HG02981 (cell line): ENCODE measurements around the gene PALLD.

Experiments used
- ATAC-seq: cut with Tn5 transposase; IDR thresholded peaks from one replicate; pipeline ENCODE4 v1.9.1; 2021; ENCODE audit warnings: mild to moderate bottlenecking, moderate library complexity; ENCODE audit not compliant: unreplicated experiment

PALLD gene

DNA sequence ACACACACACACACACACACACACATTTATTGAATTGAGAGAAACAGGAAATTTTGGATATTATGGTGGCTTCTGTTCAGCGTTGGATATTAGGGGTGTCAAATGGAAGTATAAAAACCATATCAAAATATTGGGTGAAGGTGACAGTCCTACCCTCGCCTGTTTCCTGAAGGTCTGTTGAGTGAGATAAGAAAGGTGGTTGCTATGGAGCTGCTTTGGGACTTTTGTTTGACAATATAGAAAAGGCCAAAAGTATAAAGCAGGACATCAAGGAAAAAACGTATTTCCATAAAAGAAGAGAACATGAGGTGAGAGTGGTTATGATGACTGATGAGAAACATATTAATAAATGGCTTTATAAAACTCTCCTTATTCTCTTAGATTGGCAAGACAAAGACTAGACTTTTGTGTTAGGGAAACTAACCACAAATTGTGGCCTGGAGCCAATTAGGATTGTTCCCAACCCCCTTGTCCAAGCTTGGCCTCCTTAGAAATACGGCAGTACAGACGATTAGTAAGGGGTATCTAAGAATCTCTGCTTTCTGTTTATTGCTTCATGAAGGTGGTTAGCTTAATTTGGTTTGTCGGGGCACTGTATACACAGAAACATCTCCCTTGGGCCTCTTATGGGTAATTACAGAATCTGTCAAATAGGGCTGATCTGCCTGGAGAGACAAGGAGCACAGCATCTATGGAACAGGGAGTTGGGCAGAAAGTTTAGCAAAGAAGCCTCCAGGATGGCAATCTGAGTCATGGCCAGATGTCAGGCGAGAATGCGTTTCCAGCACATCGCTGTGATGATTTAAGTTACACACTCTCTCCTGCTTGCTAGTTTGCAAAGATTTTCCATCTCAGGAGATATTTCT lies 315.2 kb downstream of the PALLD start:
- ATAC-seq, result no peak

- no peak for ATAC-seq
Measured at GRCh38 chr4:168812806-168813205, 316.0 kb downstream of the PALLD start.

- ATAC-seq, result no peak
Measured at GRCh38 chr4:168813890-168814289, 317.0 kb downstream of the PALLD start.

- ATAC-seq, result no peak
Measured at GRCh38 chr4:168815379-168816345, 318.8 kb downstream of the PALLD start.

- no peak for ATAC-seq
Measured at GRCh38 chr4:168817370-168817769, 320.5 kb downstream of the PALLD start.

GRCh38 chr4:168822481-168822880 lies 325.6 kb downstream of the PALLD start:
- ATAC-seq, result no peak

GRCh38 chr4:168825975-168826374 lies 329.1 kb downstream of the PALLD start:
- no peak for ATAC-seq

DNA sequence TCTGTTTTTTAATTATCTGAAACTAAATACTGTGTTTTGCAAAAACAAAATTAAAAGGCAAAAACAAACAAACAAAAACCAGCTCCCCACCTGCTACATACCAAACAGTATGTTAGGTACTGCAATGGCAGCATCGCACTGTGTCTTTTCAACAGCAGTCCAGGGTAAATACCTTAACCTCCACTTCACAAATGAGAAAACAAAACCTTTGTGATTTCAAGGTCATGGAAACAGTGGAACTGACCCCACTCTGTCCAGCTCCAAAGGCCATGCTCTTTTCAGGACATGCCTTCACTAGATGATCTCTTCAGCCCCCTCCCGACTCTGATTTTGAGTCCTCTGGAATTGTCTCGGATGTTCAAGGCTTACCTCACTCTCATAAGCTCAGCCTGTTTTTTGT lies 329.8 kb downstream of the PALLD start:
- ATAC-seq, result no peak

DNA sequence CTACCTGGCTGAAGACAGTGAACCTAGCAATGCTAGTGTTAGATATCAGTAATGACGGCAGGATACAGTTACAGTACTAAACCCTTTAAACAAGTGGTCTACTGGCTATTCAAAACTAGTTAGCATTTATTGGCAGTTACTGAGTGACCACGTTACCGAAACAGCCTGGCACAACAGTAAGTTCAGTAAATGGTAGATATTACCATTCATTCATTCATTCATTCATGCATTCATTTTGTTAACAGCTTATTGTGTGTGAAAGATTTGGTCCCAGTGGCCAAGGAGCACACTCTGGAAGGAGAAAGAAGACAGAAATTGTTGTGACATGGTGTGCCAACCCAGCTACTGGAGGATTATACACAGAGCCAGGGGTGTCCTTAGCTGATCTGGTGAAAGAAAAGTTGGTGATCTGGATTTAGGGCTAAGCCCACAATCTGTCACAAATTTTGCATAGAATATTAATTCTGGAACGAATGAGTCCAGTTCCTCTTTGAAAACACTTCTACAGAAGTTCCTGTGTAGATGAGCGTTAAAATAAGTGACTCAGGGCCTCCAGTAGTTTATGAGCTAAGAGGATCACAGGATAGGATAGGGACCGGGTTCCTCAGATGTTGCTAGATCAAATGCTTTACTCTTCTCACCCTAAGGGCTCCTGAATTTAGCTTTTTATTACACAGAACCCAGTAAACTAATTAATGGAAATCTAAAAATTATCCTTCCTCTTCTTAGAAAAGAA lies 334.1 kb downstream of the PALLD start:
- no peak for ATAC-seq

DNA sequence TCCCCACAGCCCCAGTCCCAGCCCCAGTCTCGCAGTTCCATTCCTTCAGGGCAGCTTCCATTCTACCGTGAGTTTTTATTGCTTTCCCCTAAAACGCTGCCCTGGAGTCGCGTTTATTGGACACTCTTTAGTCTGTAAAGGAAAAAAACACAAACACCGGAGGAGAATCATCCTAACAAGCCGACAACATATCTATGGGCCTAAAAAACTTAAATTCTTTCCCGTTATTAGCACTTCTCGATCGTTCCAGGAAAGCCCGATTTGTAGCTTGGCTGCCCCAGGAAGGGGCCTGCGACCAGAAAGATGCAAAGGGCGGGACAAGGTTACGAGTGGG lies 334.7 kb downstream of the PALLD start:
- peak; percentile 8 for ATAC-seq

DNA sequence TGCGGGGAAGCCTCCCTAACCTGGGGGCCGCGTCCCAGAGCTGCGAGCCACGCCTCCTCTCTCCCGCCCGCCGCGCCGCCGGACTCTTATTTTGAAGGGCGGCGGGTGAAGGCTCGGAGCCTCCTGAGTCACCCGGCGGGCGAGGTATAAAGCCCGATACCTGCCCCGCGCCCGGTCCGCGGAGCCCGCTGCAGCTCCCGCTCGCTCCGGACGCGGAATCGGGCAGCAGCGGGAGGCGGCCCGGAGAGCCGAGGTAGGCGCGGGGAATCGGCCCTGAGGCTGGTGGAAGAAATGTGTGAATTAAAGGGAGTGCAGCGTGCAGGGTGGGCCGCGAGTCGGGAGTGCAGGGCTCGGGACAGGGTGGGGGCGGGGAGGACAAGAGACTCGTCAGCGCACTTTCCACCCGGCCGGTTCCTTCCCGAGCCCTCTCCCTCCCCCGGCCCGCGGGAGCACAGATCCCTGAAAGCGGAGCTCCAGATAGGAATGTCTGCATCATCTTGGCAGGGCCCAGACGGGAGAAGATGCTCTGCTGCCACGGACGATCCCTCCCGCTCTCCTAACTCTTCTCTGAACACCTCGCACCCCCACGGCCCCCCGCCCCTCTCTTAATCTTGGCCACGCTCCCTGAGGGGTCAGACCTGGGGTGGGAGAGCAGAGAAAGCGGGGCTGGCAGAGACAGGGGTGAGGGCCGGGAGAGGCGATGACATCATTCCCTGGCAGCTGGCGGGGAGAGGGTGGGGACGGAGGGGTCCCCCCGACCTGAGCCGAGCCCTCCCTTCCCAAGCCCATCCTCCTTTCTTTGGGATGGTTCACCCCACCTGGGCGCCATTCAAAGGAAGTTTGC lies 335.3 kb downstream of the PALLD start:
- ATAC-seq, result peak; percentile 80

- ATAC-seq, result no peak
Measured at GRCh38 chr4:168832763-168833575, 336.1 kb downstream of the PALLD start.

- no peak for ATAC-seq
Measured at GRCh38 chr4:168833881-168834280, 337.0 kb downstream of the PALLD start.

DNA sequence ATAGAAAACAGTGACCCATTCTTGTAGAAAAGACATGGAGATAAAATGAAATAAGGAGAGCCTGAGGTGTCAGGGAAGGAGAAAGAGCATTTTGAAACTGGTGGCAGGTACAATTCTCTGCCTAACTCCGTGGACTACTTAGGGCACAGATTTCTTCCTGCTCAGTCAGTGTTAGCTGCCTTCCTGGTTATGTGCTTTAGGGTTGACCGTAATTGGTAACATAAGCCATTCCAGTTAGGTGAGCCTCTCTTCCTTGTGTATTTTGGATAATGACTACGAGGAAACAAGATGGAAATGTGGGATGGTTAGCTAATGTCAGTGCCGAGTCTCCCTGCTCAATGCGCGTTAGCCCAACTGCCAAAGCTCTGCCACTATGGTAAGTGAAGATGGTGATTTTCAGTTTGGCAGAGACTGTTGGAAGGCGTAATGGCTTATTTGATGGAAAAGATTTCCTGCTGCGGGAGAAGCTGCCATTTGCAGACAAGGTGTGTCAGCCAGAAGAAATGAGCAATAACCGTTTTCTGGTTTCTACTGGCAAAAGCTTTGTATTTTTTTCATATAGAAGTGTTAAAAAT lies 339.1 kb downstream of the PALLD start:
- ATAC-seq, result no peak

- no peak for ATAC-seq
Measured at GRCh38 chr4:168836490-168836889, 339.6 kb downstream of the PALLD start.

DNA sequence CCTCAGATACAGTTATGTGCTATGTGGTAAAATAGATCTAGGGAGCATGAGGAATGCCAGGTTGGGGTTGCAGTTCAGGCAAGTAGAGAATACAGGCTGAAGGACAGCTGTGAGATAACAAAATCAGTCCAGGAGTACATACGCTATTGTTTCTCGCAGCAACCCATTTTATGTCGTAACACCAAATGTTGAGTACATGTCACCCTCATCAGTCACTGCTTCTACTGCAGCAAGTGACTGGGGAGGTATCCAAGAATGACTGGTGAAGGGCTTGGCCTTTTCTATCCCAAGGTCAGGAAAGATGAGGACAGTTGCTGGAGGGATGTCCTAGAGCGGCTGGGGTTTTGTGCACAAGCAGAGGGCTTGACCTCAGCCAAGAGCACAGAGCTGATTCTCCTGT lies 341.1 kb downstream of the PALLD start:
- no peak for ATAC-seq

DNA sequence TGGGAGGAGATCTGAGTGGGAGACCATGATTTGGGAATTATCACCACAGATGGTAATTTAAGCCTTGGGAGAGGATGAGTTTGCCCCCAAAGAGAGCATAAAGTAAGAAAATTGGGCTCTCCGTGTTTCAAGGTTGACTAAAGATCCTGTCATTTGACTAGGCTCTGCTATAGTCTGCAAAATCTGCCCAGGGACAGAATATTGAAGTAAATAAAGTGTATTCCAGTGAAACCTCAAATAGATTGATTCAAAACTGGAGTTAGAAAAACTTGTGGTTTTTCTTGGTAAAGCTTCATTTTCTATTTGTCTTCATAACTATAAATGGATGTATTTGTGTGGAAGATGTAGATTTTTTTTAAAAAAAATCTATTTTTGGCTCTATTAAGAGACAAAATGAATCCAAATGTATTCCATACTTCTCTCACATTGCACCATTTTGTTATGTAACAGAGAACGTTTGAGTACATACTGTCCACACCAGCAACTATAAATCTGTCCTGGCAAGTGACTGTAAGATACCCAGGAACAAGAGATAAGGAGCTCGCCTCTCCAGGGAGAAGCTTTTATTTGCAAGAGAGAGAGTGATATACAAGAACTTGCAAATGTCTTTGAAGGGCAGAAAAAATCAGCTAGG lies 343.0 kb downstream of the PALLD start:
- no peak for ATAC-seq

DNA sequence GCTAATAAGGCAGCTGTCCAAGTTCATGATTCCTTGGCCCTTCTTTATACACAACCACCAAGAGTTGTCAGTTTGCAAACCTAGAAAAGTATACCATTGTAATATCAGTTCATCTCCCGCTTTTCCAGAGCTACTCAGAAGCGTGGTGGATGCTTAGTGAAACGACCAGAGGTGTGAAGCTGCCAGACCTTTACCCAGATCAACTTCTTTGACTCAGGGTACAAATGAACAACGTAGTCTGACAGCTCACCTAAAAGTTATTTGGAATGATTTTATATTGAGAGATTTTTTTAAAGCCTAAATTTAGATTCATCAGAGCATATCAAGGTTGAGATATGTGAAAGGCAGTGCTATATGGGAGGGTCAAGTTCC lies 343.5 kb downstream of the PALLD start:
- ATAC-seq, result no peak
